Ovary (tissue), 3 donors: ENCODE results near the gene SLFN5.

Experiments used
- CTCF ChIP-seq, 3 donors: fragments of 450-650 bp in 2 of 3; fragments of 200-600 bp in 1 of 3; IDR thresholded peaks; one replicate each; pipeline versions ENCODE4 v1.5.1 to v1.8.0; 2016 to 2022; ENCODE audit warnings: antibody characterized with exemption in 3 of 3, mild to moderate bottlenecking in 1 of 3
- EP300 ChIP-seq: sonication (generic); formaldehyde crosslinking; IDR thresholded peaks from one replicate; pipeline ENCODE4 v1.6.1; 2017; ENCODE audit warnings: antibody characterized with exemption
- POLR2A ChIP-seq: fragments of 450-650 bp; IDR thresholded peaks from one replicate; pipeline ENCODE4 v1.6.1; 2017; ENCODE audit warnings: antibody characterized with exemption, mild to moderate bottlenecking, moderate library complexity
- donor health status: DM: no; HTN: no; CAD: no.

GRCh38 chr17:35227546-35227945 is 15.3 kb upstream of the SLFN5 start:
- TF ChIP-seq CTCF (IDR thresholded peaks at IDR 0.05), result no peak
- no peak for TF ChIP-seq EP300
- no peak for TF ChIP-seq POLR2A
